HCEC 1CT (cell line): ENCODE results near the gene ADIPOR2.

Experiments used
- DNase-seq: peaks from one replicate; pipeline ENCODE4 v3.0.0-alpha.2; 2017

Gene ADIPOR2

DNA sequence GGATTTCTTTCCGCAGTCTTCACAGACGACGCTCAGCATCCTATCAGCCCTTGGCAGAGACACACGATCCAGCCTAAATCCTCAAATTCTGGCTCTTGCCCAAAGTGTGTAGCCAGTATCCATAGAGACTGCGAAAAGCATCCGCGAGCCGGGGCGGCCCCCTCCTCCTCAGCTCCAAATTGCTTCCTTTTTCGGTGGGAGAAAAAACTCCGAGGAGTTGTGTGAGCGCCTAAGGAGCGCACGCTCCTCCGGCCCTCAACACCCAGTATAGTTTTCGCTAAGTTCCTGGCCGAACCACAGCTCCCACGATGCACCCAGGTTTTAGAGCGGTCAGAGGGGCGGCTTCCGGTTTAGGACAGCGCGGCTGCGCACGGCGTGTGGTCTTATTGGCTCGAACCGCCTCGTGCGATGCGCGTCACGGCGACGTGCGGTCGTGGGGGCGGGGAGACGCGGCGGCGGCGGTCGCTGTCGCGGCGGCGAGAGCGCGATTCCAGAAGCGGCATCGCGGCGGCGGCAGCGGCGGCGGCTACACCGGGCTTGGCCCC, at the start of gene ADIPOR2:
ADIPOR2 (plus strand) TSS at position 493 of the 545 bp plus-strand sequence. CDS start 63,274 bp downstream, outside the sequence.
- peak; percentile 98 for DNase-seq

DNA sequence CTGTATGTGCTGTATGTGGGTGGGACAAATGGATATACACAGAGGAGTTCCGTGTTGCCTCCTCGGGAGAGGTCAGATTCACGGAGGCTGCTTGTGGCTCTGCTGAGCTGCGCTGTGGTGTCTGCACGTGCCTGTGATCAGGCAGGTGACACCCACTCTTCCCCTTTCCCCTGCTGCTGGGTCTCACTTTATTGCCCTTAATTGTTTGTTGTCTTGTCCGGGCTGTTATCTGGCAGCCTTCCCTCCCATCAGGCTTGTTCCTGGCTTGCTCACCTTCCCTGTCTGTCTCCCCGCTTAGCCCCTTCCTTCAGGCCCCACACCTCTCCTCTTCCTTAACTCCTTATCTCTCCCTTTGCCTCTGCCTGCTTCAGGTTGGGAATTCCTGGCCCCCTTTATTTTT, 48.4 kb upstream of the ADIPOR2 start:
- no peak for DNase-seq

DNA sequence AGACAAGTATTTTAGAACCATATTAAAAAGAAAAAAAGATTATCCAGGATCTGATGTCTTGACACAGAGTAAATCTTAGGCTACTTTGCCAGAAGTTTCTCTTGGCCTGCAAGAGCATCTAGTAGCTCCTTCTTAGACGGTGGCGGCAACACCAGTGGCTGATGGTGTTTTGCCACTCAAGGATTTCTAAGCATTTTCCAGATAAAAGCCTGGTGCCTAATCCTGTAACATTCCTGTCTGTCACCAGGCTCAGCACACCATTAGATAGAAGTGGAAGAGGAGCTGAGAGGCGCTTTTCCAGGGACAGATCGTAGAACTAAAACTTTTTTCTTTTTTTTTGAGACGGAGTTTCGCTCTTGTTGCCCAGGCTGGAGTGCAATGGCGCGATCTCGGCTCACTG, 47.8 kb upstream of the ADIPOR2 start:
- DNase-seq: no peak

DNA sequence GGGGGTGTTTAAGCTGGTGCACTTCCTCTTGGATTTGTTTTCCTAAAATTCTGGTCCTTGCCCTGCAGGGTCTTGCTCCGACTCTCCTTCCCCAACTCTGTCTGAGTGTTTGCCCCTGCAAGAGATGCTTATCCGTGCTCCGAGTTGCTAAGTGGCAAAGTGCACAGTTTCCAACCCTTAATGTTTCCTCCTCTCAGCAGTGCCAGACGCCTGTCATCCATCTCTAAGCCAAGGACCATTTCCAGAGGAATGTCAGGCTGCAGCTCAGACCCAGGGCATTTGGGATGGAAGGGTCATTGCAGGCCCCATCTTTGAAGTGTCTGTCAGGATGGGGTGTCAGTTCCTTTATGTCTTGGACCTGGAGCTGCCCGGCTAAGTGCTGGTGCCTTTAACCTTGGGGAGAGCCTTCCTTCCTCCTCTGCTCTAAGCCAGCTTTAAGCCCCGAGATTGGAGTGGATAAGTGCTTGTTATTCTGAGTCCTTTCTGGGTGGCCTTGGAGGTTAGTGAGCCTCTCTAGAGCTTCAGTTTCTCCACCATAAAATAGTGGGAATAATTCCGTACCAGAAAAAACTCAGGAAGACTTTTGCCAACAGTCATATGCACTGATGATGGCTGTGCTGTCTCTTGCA, 46.9 kb upstream of the ADIPOR2 start:
- DNase-seq: no peak

DNA sequence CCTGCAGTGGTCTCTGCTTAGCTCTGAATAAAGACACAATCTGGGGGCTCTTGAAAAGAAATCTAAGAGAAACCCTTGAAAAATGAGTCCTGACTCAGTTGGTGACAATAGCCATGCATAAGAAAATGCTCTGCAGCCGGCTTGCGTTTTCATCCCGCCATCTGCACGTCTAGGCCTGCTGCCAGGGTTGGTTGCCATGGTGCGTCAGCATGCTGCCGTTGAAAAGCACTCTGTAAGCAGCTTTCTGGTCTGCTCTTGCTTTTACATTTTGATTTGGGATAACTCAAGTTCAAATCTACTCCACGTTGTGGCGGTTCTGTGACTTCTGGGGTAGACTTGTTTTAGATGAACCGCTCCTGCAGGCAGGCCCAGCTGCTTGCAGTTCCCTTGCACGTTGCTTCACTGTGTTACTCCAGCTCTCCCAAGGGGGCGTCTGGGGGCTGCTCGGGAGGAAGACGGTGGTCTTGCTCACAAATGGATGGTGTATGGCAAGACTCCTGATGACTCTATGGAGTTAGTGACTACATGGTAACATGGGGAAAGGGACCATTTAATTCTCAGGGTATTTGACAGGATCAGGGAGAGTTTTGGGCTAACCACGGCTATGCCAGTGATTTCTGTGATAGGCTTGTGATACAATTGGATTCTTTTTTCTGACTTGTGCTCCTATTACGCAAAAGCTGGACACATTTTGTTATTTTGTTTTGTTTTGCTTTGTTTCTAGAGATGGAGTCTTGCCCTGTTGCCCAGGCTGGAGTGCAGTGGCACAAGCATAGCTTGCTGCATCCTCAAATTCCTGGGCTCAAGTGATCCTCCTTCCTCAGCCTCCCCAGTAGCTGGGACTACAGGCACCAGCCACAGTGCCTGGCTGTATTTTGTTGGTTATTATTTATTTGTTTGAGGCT, 46.1 kb upstream of the ADIPOR2 start:
- DNase-seq: no peak

GRCh38 chr12:1645819-1646218, 45.1 kb upstream of the ADIPOR2 start:
- DNase-seq: no peak

- no peak for DNase-seq
Observed at GRCh38 chr12:1646569-1647284, 44.1 kb upstream of the ADIPOR2 start.

DNA sequence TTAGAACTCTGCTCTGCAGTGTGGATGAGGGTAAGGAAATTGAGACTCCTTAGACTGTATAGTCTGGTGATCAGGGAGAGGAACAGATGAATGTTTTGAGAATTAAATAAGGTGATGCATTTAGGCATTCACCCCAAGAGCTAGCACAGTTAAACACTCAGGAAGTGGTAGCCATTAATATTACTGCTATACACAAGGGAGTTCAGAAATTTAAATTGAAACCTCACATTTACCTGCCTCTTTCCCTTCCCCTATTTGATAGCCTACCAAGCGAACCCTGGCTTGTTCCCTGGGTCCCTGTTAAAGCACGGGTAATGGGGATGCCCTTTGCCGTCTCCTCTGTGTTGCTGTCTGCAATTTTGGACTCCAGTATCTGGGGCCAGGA, 43.6 kb upstream of the ADIPOR2 start:
- no peak for DNase-seq

GRCh38 chr12:1650260-1650977, 40.5 kb upstream of the ADIPOR2 start:
- no peak for DNase-seq

GRCh38 chr12:1650978-1651361, 39.9 kb upstream of the ADIPOR2 start:
- DNase-seq: no peak

- no peak for DNase-seq
Observed at GRCh38 chr12:1651946-1652345, 38.9 kb upstream of the ADIPOR2 start.

- DNase-seq: no peak
Observed at GRCh38 chr12:1655225-1655788, 35.6 kb upstream of the ADIPOR2 start.

GRCh38 chr12:1656902-1657301, 34.0 kb upstream of the ADIPOR2 start:
- DNase-seq: no peak

DNA sequence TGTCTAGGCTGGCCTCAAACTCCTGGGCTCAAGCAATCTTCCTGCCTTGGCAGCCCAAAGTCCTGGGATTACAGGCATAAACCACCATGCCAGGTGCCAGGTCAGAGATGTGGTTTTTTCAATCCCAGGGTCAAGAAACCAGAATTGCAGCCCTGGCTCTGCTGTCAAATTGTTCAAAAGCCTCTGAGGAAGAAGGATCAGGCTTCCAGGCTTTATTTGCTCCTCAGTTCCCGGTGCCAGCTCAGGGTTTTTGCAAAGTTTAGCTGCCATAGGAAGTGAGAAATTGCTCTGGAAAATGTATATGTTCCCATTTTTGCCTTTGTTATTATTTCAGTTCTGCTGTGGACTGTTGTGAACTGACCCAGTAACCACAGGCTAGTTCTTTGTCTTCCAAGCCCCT, 33.2 kb upstream of the ADIPOR2 start:
- DNase-seq: no peak

GRCh38 chr12:1660304-1661187, 30.3 kb upstream of the ADIPOR2 start:
- peak; percentile 43 for DNase-seq

DNA sequence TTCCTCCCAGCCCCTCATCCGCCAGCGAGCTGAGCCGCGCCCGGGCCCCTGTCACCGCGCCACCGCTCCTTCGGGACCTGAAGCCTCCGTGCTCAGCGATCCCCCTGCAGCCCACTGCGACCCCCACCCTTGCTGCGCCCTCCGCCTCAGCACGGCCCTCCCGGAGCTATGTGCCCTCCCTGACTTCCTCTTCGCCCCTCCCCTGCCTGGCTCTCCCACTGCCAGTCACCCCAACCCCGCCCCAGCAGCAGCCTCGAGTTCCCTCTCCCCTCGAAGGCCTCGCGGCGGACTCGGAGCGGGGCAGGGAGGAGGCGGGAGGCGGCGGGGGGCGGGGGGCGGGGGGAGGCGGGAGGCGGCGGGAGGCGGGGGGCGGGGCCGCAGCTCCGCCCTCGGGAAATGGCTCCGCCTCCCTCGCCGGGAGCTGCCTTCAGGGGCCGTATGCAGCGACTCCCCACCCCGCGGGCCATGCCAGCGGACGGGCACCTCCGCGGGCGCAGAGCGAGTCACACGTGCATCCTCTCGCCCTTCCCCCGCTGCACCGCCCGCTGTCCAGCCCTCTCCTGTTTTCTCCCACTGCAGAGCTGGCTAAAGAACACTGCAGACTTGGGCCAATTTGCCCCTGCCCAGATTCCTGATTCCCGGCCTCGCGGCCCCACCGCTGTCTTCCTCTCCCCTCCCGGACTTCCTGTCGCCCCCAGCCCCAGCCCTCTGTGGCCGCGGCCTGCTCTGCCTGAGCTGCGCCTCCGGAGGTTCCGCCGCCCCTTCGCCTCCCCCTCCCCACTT, 29.1 kb upstream of the ADIPOR2 start:
- peak; percentile 94 for DNase-seq

DNA sequence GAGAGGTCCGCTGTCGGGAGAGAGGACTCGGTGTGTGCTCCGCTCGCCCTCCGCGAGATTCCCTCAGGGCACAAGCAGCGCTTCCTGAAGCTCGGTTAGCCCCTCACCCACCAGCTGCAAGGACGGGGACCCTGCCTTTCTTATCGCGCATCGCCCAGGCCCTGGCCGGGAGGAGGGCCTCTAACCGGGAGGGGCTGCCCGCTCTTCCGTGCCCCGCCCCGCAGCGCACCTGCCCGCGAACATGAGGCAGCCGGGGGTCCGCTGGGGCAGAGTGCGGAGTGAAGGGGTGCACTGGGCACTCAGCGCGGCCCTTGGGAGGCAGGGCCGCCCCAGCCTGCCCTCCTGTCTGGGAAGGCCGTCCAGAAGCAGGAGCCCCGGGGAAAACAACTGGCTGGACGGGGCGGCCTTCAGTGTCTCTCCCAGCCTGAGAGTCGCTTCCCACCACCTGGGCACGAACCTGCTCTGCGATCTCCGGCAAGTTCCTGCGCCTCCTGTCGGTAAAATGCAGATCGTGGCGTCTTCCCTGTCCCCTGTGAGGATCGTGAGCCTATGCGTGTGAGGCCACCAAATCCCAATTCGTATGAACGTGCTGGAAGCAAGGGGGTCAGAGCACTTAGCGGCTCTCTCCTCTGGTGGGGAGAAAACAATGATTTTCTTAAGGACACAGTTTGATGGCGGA, 28.0 kb upstream of the ADIPOR2 start:
- DNase-seq: no peak

- DNase-seq: no peak
Observed at GRCh38 chr12:1663440-1664132, 27.3 kb upstream of the ADIPOR2 start.

DNA sequence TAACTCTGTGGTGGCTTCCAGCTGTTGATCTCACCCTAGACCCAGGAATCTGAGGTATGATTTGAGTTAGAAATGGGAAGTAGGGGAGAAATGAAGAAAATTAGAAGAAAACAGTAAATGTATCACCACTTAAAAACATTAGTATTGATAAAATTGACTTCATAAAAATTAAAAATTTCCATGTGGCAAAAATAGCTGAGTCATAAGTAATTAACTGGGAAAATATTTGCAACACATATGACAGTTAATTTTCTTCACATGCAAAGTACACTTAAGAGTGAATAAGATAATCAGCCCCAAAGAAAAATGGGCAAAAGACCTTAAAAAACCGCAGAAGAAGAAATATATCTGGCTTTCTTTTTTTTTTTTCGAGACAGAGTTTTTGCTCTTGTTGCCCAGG, 25.5 kb upstream of the ADIPOR2 start:
- no peak for DNase-seq
